Ishikawa (cell line): Measurements from ENCODE around the gene TYRP1.

Experiments used
- CEBPB ChIP-seq: IDR thresholded peaks from 2 replicates; pipeline ENCODE4 v1.6.1; 2012
- CREB1 ChIP-seq: IDR thresholded peaks from 2 replicates; pipeline ENCODE4 v1.6.1; 2012; ENCODE audit warnings: low read depth
- EGR1 ChIP-seq: IDR thresholded peaks from 2 replicates; pipeline ENCODE4 v1.6.1; 2012
- EP300 ChIP-seq: IDR thresholded peaks from 2 replicates; pipeline ENCODE4 v1.6.1; 2012; ENCODE audit warnings: borderline replicate concordance
- FOXM1 ChIP-seq: IDR thresholded peaks from 2 replicates; pipeline ENCODE4 v1.6.1; 2012; ENCODE audit warnings: low read depth, borderline replicate concordance
- MAX ChIP-seq: IDR thresholded peaks from 2 replicates; pipeline ENCODE4 v1.6.1; 2012
- RAD21 ChIP-seq: IDR thresholded peaks from 2 replicates; pipeline ENCODE4 v1.6.1; 2012; ENCODE audit warnings: low read depth
- TAF1 ChIP-seq: IDR thresholded peaks from 2 replicates; pipeline ENCODE4 v1.6.1; 2012; ENCODE audit warnings: low read depth, mild to moderate bottlenecking
- TEAD4 ChIP-seq: IDR thresholded peaks from 2 replicates; pipeline ENCODE4 v1.6.1; 2012
- YY1 ChIP-seq: IDR thresholded peaks from 2 replicates; pipeline ENCODE4 v1.6.1; 2012; ENCODE audit warnings: low read depth
- ZBTB7A ChIP-seq: IDR thresholded peaks from 2 replicates; pipeline ENCODE4 v1.6.1; 2012; ENCODE audit warnings: low read depth
- TF ChIP-seq, protein P1 (sequence below): IDR thresholded peaks from 2 replicates; pipeline ENCODE4 v1.6.1; 2012; ENCODE audit warnings: low read depth, mild to moderate bottlenecking

DNA sequence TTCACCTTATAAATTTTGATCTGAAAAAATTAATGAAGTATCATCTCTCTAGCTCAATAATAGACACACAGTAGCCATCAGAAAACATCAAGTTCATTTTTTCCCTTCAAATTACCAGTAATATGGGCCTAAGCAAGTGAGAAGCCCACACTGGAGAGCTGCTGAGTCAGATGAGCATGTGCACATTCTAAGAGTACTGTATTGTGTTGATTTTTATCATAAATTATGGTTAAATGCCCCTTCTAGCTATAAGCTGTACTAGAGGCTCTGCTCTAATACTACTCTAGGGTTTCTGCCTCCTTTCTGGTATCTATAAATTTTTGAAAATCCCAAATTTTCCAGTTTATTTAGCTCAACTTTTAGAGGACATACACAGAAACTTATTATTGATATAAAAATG, 42.1 kb upstream of the TYRP1 start:
- TF ChIP-seq EP300 (no peak), TEAD4 (no peak), TAF1 (no peak), CREB1 (no peak), RAD21 (no peak), FOXM1 (no peak), YY1 (no peak), MAX (no peak), CEBPB (no peak), ZBTB7A (no peak), EGR1 (no peak)
- TF ChIP-seq, protein P1, sequence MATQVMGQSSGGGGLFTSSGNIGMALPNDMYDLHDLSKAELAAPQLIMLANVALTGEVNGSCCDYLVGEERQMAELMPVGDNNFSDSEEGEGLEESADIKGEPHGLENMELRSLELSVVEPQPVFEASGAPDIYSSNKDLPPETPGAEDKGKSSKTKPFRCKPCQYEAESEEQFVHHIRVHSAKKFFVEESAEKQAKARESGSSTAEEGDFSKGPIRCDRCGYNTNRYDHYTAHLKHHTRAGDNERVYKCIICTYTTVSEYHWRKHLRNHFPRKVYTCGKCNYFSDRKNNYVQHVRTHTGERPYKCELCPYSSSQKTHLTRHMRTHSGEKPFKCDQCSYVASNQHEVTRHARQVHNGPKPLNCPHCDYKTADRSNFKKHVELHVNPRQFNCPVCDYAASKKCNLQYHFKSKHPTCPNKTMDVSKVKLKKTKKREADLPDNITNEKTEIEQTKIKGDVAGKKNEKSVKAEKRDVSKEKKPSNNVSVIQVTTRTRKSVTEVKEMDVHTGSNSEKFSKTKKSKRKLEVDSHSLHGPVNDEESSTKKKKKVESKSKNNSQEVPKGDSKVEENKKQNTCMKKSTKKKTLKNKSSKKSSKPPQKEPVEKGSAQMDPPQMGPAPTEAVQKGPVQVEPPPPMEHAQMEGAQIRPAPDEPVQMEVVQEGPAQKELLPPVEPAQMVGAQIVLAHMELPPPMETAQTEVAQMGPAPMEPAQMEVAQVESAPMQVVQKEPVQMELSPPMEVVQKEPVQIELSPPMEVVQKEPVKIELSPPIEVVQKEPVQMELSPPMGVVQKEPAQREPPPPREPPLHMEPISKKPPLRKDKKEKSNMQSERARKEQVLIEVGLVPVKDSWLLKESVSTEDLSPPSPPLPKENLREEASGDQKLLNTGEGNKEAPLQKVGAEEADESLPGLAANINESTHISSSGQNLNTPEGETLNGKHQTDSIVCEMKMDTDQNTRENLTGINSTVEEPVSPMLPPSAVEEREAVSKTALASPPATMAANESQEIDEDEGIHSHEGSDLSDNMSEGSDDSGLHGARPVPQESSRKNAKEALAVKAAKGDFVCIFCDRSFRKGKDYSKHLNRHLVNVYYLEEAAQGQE, result no peak
